Pancreas (tissue), 10 donors: ENCODE measurements around the gene TEP1. TPM values are rescaled to one million over a fixed set of nuclear protein-coding genes. Genes with fewer than 3 reads are reported as not detected.
A peak's percentile ranks its signal among the peaks of the same experiment; 100 is the strongest.

Experiments used
- ATAC-seq, 4 donors: fragments of 200-7000 bp; cut with Tn5 transposase; one replicate each; pipeline versions ENCODE4 v1.8.0 to v1.9.1; 2020; ENCODE audit warnings: mild to moderate bottlenecking in 4 of 4, moderate library complexity in 4 of 4
- DNase-seq, 6 donors: peaks; one replicate each; pipeline ENCODE4 v3.0.0-alpha.2; 2020
- FAIRE-seq: peaks from 2 replicates; lab custom pipeline; 2012; peaks lifted over from hg19 to GRCh38; lab: Jason Lieb, UNC
- H3K27ac ChIP-seq, 4 donors: fragments of 200-600 bp; sonication (generic); 1 replicate in 3 of 4; 2 replicates in 1 of 4; pipeline versions ENCODE4 v1.5.0 to v1.8.0; 2020
- H3K27me3 ChIP-seq, 4 donors: fragments of 200-600 bp; one replicate each; pipeline ENCODE4 v1.8.0; 2021
- H3K36me3 ChIP-seq, 3 donors: fragments of 200-600 bp; sonication (generic) in 1 of 3; one replicate each; pipeline versions ENCODE4 v1.5.0 to v1.8.0; 2020 to 2021
- H3K4me1 ChIP-seq, 3 donors: fragments of 200-600 bp; one replicate each; pipeline ENCODE4 v1.8.0; 2021
- H3K4me3 ChIP-seq, 4 donors: fragments of 200-600 bp; sonication (generic) in 2 of 4; one replicate each; pipeline versions ENCODE4 v1.5.0 to v1.8.0; 2020 to 2021
- H3K9me3 ChIP-seq, 4 donors: fragments of 200-600 bp; one replicate each; pipeline ENCODE4 v1.8.0; 2021
- WGBS, 2 donors: extraction: QIAGEN DNeasy Blood & Tissue Kit; methylation state at CpG; one replicate each; pipeline ENCODE4 v1.1.7; 2013; 5-methylcytosine and 5-hydroxymethylcytosine counted together
- intact Hi-C, 3 donors: fragments of 100-400 bp; cut with DNase I; formaldehyde crosslinking; loops; one replicate each; pipeline versions ENCODE4 v1.11.1 to v1.14.2; 2022
- polyA plus RNA-seq, 2 donors: library from polyadenylated mRNA; stranded (reverse); fragments of 200-250 nt; gene quantifications; one replicate each; pipeline ENCODE4 v1.2.3, GENCODE V29; 2013
- total RNA-seq, 6 donors: library from RNA; stranded (reverse); fragmentation: NEBNext Ultra II Directional in 4 of 6; extraction: Animal tissue kit (Norgen Biotek cat#: 25700) in 4 of 6; gene quantifications; one replicate each; pipeline versions ENCODE4 v1.2.1 to v1.2.4, GENCODE V29; 2021 to 2023
- TF ChIP-seq, protein P1 (sequence below), 4 donors: fragments of 200-600 bp; sonication (generic) in 3 of 4; IDR thresholded peaks; one replicate each; pipeline versions ENCODE4 v1.5.0 to v1.8.0; 2021; ENCODE audit warnings: antibody characterized with exemption in 4 of 4
- donor health status: healthy with polysubstance abuse.
- donor health status: DM: no; HTN: no; CAD: no; lungs with moderate emphysema.
- donor health status: DM: no; HTN: no; CAD: no.
- donor health status: control.
- donor health status: control.
- donor health status: Bipolar disorder and iron deficiency.
- donor health status: DM: yes; HTN: yes; CAD: no.
- donor health status: DM: no; HTN: no; CAD: no.
- donor health status: DM: no; HTN: no; CAD: no.
- donor health status: DM: yes; HTN: yes; CAD: no.

TEP1 gene
- total and polyA plus RNA-seq, 8 donors = 7.5 to 26.6 (median 11.5) TPM

DNA sequence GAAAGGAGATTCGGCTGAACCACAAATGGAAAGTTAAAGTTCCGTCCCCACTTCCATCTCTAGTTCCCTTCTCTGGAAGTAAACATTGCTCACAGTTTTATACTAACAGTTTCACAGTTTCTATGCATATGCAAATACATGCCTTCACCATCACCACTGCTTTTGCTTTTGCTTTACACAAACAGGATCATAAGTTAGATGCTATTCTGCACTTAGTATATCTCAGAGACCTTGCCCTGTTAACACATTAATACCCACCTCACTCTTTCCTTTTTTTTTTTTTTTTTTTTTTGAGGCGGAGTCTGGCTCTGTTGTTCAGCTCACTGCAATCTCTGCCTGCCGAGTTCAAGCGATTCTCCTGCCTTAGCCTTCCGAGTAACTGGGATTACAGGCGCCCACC, 890 bp downstream of the TEP1 start:
- 5 to 9% methylated on average over 7 of the region's 7 CpGs for WGBS, 2 donors
- H3K27me3 ChIP-seq = no peaks in the 10 kb centered on the region
- H3K4me1 ChIP-seq = peaks cover 4 to 8% (median 7%) of the 10 kb centered on the region in 3 donors
- H3K27ac ChIP-seq = peak overlapping the region in 2 of 4 donors; percentile 74 to 88
- intact Hi-C loops = no loop called here
- no peak for DNase-seq
- H3K36me3 ChIP-seq = peaks cover 0 to 8% (median 0%) of the 10 kb centered on the region in 3 donors
- TF ChIP-seq, protein P1, sequence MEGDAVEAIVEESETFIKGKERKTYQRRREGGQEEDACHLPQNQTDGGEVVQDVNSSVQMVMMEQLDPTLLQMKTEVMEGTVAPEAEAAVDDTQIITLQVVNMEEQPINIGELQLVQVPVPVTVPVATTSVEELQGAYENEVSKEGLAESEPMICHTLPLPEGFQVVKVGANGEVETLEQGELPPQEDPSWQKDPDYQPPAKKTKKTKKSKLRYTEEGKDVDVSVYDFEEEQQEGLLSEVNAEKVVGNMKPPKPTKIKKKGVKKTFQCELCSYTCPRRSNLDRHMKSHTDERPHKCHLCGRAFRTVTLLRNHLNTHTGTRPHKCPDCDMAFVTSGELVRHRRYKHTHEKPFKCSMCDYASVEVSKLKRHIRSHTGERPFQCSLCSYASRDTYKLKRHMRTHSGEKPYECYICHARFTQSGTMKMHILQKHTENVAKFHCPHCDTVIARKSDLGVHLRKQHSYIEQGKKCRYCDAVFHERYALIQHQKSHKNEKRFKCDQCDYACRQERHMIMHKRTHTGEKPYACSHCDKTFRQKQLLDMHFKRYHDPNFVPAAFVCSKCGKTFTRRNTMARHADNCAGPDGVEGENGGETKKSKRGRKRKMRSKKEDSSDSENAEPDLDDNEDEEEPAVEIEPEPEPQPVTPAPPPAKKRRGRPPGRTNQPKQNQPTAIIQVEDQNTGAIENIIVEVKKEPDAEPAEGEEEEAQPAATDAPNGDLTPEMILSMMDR (IDR thresholded peaks at IDR 0.05) = no peak
- FAIRE-seq = no peak
- no peaks in the 10 kb centered on the region for H3K9me3 ChIP-seq
- H3K4me3 ChIP-seq = peak overlapping the region in 3 of 4 donors; percentile 40 to 78 (median 77)
- peak in 3 of 4 donors; percentile 2 to 5 (median 2) for ATAC-seq

DNA sequence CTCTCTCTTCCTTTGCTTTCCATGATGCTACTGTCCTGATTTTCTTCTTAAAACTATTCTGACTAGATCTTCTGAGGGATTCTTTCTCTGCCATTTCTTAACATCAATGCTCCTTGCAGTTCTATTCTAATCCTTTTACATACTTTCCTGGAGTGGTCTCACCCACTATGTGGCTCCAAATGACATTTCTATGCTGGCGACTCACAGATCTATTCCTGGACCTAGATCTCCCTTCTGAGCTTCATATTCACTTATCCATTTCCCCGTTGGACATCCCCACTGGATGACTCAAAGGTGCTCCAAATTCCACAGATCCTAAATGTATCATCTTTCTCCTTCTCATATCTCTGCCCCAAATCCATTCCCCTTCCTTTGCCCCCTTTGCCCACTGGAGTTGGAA, 4.1 kb downstream of the TEP1 start:
- 81 to 88% methylated on average over 2 of the region's 2 CpGs for WGBS, 2 donors
- TF ChIP-seq, protein P1 (IDR thresholded peaks at IDR 0.05) = no peak
- Histone ChIP-seq H3K4me3 (no peak overlapping the region), H3K4me1 (peaks cover 0 to 4% (median 4%) of the 10 kb centered on the region in 3 donors), H3K27me3 (no peaks in the 10 kb centered on the region), H3K27ac (no peak overlapping the region), H3K9me3 (no peaks in the 10 kb centered on the region), H3K36me3 (peaks cover 0 to 19% (median 0%) of the 10 kb centered on the region in 3 donors)
- FAIRE-seq (no peak), DNase-seq (no peak), ATAC-seq (no peak)
- intact Hi-C loops = loop anchor here in 1 of 3 donors (10.0 kb wide), 1 partner anchor 84 kb away; no protein-coding TSS in a partner anchor

DNA sequence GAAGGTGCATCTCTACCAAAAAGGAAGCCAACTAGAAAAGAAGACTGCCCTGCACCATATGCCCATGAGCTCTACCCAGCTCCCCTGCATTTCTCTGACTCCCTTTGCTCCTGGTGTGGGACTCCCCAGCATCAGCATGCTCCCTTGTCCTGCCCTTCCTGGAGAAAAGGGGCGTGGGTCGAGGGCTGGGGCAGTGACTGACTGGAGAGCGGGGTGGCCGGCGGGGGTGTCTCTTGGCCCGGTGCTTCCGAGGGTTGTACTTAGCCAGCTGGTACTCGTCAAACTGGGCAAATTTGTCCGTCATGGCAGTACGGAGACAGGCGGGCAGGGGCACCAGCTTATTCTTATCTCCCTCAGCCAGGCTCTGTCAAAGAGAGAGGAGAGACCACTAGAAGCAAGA, 9.8 kb downstream of the TEP1 start:
- no peaks in the 10 kb centered on the region for H3K9me3 ChIP-seq
- peaks cover 0 to 32% (median 0%) of the 10 kb centered on the region in 3 donors for H3K36me3 ChIP-seq
- FAIRE-seq (no peak), ATAC-seq (no peak), DNase-seq (no peak)
- H3K27ac ChIP-seq = no peak overlapping the region
- 92% methylated on average over 11 of the region's 11 CpGs for WGBS, 2 donors
- intact Hi-C loops = loop anchor here in 1 of 3 donors (10.0 kb wide), 1 partner anchor 79 kb away; no protein-coding TSS in a partner anchor
- H3K4me1 ChIP-seq = peaks cover 0 to 6% (median 0%) of the 10 kb centered on the region in 3 donors
- H3K27me3 ChIP-seq = no peaks in the 10 kb centered on the region
- TF ChIP-seq, protein P1 (IDR thresholded peaks at IDR 0.05) = no peak
- H3K4me3 ChIP-seq = no peak overlapping the region

DNA sequence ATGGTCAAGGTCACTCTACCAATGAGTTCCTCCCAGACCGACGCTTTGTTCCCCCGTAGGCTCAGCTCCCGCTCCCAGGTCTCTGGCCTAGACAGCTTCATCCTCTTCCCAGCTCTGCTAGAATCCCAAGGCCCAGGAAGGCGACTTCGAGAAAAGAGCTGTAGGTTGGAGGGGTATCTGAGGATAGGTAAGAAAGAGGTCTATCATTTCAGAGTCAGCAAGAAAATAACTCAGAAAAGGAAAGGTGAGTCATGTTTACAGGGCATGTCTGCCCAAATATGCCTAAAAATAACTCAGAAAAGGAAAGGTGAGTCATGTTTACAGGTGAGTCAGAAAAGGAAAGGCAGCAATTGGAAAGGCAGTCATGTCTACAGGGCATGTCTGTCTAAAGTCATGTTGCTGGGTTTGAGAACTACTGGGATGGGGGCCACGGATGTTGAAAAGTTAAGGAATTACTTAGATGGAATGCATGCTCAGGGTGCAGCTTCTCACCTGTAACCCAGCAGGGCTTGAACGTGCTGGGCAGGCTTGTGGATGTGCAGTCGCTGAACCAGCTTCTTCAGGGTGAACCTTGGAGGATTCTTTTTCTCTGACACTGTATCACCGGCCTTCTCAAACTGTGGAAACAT, 12.2 kb downstream of the TEP1 start:
- Histone ChIP-seq H3K4me3 (no peak overlapping the region), H3K4me1 (peaks cover 0 to 6% (median 0%) of the 10 kb centered on the region in 3 donors), H3K9me3 (no peaks in the 10 kb centered on the region), H3K27me3 (no peaks in the 10 kb centered on the region), H3K27ac (peak overlapping the region in 1 of 4 donors; percentile 26), H3K36me3 (peaks cover 0 to 19% (median 0%) of the 10 kb centered on the region in 3 donors)
- no peak for DNase-seq
- intact Hi-C loops = loop anchor here in 1 of 3 donors (10.0 kb wide), 1 partner anchor 76 kb away; no protein-coding TSS in a partner anchor
- TF ChIP-seq, protein P1 (IDR thresholded peaks at IDR 0.05) = no peak
- FAIRE-seq = no peak
- WGBS, 2 donors = 89 to 92% methylated on average over 10 of the region's 10 CpGs
- ATAC-seq = peak; percentile 78 to 95 (median 84)

DNA sequence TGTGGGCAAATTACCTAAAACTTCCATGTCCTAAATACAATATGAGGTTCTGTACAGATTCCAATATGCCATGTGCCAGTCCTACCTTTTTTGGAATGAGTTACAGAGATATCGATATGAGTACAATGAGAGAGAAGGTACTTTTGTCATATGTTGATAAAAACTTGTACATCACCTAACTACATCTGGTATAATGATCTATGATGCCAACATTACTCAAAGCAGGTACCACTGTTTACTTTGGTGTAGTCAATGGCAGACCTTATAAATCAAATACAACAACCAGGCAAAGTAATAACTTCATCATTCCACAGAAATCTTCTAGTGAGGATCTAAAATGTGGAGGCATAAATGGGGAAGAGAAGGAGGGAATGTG, 12.7 kb downstream of the TEP1 start:
- H3K27ac ChIP-seq = peak overlapping the region in 1 of 4 donors; percentile 26
- no peak for DNase-seq
- peaks cover 0 to 22% (median 0%) of the 10 kb centered on the region in 3 donors for H3K36me3 ChIP-seq

More for the DNA sequence above, 12.7 kb downstream of the TEP1 start:
- intact Hi-C loops = loop anchor here in 1 of 3 donors (10.0 kb wide), 1 partner anchor 76 kb away; no protein-coding TSS in a partner anchor
- H3K9me3 ChIP-seq = no peaks in the 10 kb centered on the region
- WGBS, 2 donors = 93 to 95% methylated on average over 1 of the region's 1 CpG
- ATAC-seq (peak in 2 of 4 donors; percentile 19 to 26), FAIRE-seq (no peak)
- TF ChIP-seq, protein P1 (IDR thresholded peaks at IDR 0.05) = no peak
- no peak overlapping the region for H3K4me3 ChIP-seq
- peaks cover 0 to 6% (median 0%) of the 10 kb centered on the region in 3 donors for H3K4me1 ChIP-seq
- H3K27me3 ChIP-seq = no peaks in the 10 kb centered on the region
